Activated T-cell treated with anti-CD3 and anti-CD28 coated beads, Interleukin-2, amount 50 U/mL, for 24 hours (primary cell): ENCODE measurements around the gene ATP1A3.
"Not testable (repeated sequence)": the region's sequence is repeated elsewhere in the genome, so short reads cannot be mapped to it uniquely, and the experiment has no call there.

Source experiments
- DNase-seq: peaks from one replicate; pipeline ENCODE4 v3.0.0-alpha.2; 2020
- H3K27ac Mint-ChIP-seq: 2 replicates; pipeline ENCODE4 v1.8.0; 2020; ENCODE audit warnings: mild to moderate bottlenecking, mixed read lengths
- H3K27me3 Mint-ChIP-seq: 2 replicates; pipeline ENCODE4 v1.8.0; 2020; ENCODE audit warnings: mixed read lengths
- H3K36me3 Mint-ChIP-seq: 2 replicates; pipeline ENCODE4 v1.8.0; 2020; ENCODE audit warnings: low read depth, mixed read lengths
- H3K4me1 Mint-ChIP-seq: 2 replicates; pipeline ENCODE4 v1.8.0; 2020; ENCODE audit warnings: low read depth, mixed read lengths
- H3K4me3 Mint-ChIP-seq: 2 replicates; pipeline ENCODE4 v1.8.0; 2020; ENCODE audit warnings: mild to moderate bottlenecking, moderate library complexity, mixed read lengths
- H3K9me3 Mint-ChIP-seq: 2 replicates; pipeline ENCODE4 v1.8.0; 2020; ENCODE audit warnings: mixed read lengths

The ATP1A3 gene

DNA sequence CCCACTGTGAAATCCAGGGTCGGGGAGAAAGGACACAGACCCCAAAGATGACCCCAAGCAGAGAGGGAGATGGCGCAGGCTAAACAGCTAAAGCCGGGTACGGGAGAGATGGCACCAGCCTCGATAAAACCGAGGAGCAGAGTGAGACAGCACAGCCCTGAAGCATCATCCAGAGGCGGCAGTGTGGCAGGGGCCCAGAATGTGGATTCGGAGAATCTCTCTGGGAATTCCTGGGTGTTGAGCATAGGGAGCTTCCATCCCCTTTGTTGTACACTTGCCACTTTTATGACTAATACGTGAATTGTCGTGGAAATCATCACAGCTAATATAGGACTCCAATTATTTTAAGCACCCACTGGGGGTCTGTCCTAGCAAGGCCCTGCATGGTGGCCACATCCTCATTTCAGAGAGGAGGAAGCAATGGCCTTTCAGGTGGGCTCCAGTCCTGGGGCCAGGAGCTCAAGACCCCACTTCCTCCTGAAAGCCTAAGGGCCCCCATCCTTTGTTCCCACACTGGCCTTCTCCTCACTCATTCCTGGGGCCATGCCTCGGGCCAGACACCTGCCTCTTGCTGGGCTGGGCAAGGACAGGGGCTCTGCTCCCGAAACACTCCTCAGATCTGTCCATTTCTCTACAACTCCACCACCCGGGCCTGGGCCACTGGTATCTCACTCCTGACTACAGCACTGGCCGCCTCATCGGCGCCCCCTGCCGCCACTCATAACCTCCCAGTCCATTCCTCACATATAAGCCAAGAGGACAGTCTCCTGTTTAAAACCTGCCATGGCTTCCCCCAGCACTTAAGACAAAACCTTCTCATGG is 29.3 kb upstream of the ATP1A3 start:
- no peaks in the 10 kb centered on the region for H3K9me3 Mint-ChIP-seq
- no peak overlapping the region for H3K4me3 Mint-ChIP-seq
- H3K4me1 Mint-ChIP-seq, result peaks cover 5% of the 10 kb centered on the region
- DNase-seq, result peak; percentile 37
- H3K27me3 Mint-ChIP-seq, result peaks cover 7% of the 10 kb centered on the region
- no peak overlapping the region for H3K27ac Mint-ChIP-seq
- no peaks in the 10 kb centered on the region for H3K36me3 Mint-ChIP-seq

DNA sequence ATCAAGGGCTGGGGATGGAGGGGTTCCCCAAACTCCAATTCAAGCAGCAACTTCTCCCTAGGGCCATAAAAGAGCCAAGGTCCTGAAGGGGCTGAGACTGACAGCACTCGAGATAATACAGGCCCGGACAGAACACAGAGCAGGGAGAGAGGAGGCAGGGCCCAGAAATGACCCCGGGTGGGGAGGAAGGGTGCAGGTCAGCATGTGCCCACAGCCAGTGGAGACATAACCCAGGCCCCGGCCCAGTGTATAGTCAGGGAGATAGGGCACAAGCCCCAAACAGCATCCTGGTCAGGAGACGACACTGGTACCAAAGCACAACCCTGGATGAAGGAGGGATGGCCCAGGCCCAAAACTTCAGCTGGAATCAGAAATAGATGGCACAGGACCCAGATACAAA is 28.6 kb upstream of the ATP1A3 start:
- Mint-ChIP-seq H3K4me3 (no peak overlapping the region), H3K27ac (no peak overlapping the region), H3K36me3 (no peaks in the 10 kb centered on the region), H3K27me3 (peaks cover 7% of the 10 kb centered on the region), H3K9me3 (no peaks in the 10 kb centered on the region), H3K4me1 (peaks cover 5% of the 10 kb centered on the region)
- no peak for DNase-seq

DNA sequence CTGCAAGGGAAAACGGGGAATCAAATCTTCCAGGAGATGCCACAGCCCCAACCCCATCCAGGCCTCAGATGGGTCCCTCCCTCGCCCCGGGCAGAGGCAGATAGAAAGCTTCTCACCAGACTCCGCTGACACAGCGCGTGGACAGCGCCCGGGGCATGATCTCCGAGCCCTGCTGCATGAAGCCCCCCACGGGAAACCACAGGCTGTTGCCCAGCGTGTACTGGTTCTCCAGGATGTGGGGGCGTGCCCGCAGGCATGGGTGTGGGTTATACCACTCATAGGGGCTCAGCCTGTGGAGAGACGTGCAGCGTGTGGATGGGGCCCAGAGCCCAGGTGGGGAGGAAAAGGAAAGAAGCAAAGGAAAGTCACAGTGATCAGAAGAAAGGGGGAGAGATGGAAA is 27.2 kb upstream of the ATP1A3 start:
- H3K4me3 Mint-ChIP-seq, result no peak overlapping the region
- no peaks in the 10 kb centered on the region for H3K9me3 Mint-ChIP-seq
- H3K27ac Mint-ChIP-seq, result no peak overlapping the region
- H3K27me3 Mint-ChIP-seq, result peaks cover 4% of the 10 kb centered on the region
- H3K4me1 Mint-ChIP-seq, result peaks cover 5% of the 10 kb centered on the region
- H3K36me3 Mint-ChIP-seq, result no peaks in the 10 kb centered on the region
- DNase-seq, result no peak

DNA sequence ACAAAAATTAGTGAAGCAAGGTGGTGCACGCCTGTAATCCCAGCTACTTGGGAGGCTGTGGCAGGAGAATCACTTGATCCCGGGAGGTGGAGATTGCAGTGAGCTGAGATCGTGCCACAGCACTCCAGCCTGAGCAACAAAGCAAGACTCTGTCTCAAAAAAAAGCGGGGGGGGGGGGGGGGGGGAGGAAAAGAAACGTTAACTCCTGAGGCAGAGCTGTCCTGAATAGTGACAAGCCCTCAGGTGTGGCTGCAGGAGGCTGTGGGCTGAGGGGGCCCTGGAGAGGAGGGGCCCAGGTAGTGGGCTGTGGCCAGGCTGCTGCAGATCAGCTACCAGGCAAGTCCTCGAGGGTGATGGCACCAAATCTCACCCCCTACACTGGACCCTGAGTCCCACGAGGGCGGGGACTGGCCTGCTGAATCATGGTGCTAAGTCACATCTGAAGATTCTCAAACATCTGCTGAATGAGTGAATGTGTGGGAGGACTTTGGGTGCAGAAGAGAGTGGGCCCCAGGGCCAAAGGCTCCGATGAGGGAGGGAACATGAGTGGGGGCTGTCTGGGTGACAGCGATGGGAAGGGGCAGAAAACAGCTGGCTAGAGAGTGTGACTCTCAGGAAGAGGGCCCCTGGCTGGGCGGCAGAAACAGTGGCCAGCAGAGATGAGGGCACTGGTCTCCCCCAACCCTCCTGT is 24.6 kb upstream of the ATP1A3 start:
- Mint-ChIP-seq H3K4me1 (peaks cover 5% of the 10 kb centered on the region), H3K27me3 (no peaks in the 10 kb centered on the region), H3K36me3 (no peaks in the 10 kb centered on the region), H3K9me3 (no peaks in the 10 kb centered on the region), H3K4me3 (no peak overlapping the region), H3K27ac (peak overlapping the region; percentile 11)
- no peak for DNase-seq

DNA sequence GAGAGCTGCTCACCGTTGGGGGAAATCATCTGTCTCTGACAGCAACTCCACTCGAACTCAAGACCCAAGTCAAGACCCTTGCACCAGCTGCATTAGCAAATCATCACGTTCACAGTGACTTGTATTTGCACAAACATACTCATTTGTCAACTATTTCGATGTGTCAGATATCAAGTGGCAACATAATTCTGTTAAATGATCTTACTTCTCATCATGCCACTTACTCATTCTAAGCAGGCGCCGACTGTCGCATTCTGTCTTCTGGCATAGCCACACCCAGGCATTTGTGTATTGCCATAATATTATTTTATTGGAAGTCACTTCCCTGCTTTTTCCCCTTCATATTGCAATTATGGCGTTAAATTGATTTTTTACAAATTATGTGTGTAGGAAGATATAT is 23.0 kb upstream of the ATP1A3 start:
- H3K4me1 Mint-ChIP-seq, result peaks cover 5% of the 10 kb centered on the region
- no peak overlapping the region for H3K27ac Mint-ChIP-seq
- DNase-seq, result no peak
- H3K36me3 Mint-ChIP-seq, result no peaks in the 10 kb centered on the region
- H3K4me3 Mint-ChIP-seq, result no peak overlapping the region
- no peaks in the 10 kb centered on the region for H3K27me3 Mint-ChIP-seq
- no peaks in the 10 kb centered on the region for H3K9me3 Mint-ChIP-seq

DNA sequence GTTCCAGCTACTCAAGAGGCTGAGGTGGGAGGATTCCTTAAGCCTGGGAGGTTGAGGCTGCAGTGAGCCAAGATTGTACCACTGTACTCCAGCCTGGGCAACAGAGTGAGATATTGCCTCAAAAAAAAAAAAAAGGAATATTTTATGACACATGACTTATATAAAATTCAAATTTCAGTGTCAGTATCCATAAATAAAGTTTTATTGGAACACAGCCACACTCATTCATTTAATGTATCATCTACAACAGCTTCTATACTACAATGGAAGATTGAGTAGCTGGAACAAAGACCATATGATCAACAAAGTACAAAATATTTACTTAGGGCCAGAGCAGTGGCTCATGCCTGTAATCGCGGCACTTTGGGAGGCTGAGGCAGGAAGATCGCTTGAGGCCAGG is 18.7 kb upstream of the ATP1A3 start:
- H3K27ac Mint-ChIP-seq, H3K27me3 Mint-ChIP-seq, DNase-seq, H3K4me3 Mint-ChIP-seq, H3K4me1 Mint-ChIP-seq, H3K9me3 Mint-ChIP-seq, H3K36me3 Mint-ChIP-seq: not testable (repeated sequence)

DNA sequence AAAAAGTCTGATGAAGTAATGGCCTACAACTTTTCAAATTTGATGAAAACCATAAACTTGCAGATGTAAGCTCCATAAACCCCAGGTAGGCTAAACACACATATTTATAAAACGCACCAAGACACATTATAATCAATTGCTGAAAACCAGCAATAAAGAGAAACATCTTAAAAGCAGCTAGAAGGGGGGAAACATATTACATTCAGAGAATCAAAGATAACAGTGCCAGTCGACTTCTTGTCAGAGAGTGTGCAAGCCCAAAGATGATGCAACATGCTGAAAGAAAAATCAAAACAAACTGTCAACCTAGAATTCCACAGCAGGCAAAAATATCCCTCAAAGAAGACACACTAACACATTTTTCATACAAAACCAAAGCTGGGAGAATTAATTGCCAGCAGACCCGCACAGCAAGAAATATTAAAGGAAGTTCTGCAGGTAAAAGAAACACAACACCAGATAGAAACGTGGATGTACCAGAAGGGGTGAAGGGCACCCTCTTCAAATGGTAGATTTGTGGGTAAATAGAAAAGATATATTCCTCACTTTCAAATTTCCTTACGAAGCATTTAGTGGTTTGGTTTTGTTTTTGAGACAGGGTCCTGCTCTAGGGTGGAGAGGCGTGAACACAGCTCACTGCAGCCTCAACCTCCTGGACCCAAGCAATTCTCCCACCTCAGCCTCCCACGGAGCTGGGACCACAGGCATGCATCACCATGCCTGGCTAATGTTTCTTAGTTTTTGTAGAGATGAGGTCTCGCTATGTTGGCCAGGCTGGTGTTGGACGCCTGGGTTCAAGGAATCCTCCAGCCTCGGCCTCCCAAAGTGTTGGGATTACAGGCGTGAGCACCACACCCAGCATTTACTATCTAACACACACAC is 16.5 kb upstream of the ATP1A3 start:
- Mint-ChIP-seq H3K36me3 (no peaks in the 10 kb centered on the region), H3K4me3 (no peak overlapping the region), H3K27ac (no peak overlapping the region), H3K27me3 (no peaks in the 10 kb centered on the region), H3K4me1 (no peaks in the 10 kb centered on the region), H3K9me3 (no peaks in the 10 kb centered on the region)
- DNase-seq, result no peak

DNA sequence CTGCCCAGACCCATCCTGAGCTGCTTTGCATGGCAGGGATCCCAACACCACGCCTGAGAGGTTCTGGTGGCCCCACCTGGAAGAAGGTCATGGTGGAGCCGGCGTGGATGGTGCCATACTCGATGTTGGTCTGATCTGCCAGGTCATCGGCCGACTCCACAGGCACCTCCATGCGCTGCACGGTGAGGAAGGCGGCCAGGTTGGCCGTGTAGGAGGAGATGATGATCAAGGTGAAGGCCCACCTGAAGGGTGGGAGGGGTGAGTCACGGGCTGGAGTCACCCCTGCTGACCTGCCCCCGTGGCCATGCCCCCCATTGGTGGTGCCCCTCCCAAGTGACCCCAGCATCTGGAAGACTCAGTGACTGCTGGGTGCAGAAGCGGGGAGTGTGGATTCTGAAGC is 12.5 kb upstream of the ATP1A3 start:
- Mint-ChIP-seq H3K4me3 (no peak overlapping the region), H3K4me1 (no peaks in the 10 kb centered on the region), H3K27me3 (peaks cover 15% of the 10 kb centered on the region), H3K36me3 (no peaks in the 10 kb centered on the region), H3K9me3 (no peaks in the 10 kb centered on the region), H3K27ac (no peak overlapping the region)
- no peak for DNase-seq

DNA sequence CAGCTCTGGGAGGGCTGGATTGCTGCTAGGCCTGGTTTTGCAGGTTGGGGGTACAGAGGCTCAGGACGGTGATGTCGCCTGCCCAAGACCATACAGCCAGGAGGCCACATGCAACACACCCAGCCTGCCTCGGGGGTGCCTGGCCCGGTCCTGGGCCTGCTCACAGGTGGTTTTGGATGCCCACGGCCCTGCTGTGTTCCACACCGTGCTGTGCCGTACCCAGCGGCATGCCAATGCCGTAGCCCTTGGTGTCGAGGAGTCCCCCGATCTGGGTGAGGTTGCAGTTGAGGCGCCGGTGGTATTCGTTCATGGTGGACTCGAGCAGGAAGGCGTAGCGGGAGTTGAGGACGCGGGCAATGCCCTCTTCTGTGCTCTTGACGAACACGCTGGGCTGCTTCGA is 11.5 kb upstream of the ATP1A3 start:
- Mint-ChIP-seq H3K36me3 (no peaks in the 10 kb centered on the region), H3K4me1 (no peaks in the 10 kb centered on the region), H3K9me3 (no peaks in the 10 kb centered on the region), H3K27ac (no peak overlapping the region), H3K27me3 (peaks cover 23% of the 10 kb centered on the region), H3K4me3 (no peak overlapping the region)
- no peak for DNase-seq

DNA sequence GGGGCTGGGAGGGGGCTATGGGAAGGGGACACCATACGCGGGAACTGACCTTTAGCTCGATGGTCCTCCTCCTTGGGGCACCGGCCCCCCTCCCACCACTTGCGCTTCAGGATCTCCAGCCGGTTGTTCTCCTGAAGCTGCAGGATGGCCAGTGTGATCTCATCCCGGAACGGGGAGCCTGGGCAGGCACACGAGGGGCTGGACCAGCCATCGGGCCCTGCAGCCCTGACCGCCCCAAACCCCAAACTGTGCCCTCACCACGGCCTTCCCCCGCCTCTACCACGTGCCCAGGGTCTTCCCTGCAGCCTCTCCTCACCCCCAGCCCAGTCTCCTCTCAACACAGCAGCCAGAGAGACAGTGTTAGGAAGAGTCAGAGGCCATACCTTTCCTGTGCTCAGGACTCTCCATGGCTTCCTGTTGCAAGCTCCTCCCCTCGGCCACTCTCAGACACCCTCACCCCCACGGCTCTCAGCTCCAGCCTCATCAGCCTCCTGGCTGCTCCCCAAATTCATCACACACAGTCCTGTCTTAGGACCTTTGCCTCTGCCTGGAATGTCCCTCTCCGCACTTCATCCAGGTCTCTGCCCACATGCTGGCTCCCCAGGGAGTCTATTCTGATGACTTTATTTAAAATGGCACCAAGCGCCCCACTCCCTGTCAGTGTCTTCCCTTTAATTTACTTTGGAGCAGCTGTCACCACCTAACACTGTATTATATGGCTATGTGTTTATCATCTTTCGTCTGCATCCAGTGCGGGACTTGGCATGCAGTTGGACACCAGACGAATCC is 9.7 kb upstream of the ATP1A3 start:
- Mint-ChIP-seq H3K4me1 (peaks cover 3% of the 10 kb centered on the region), H3K9me3 (no peaks in the 10 kb centered on the region), H3K27me3 (peaks cover 37% of the 10 kb centered on the region), H3K36me3 (no peaks in the 10 kb centered on the region), H3K4me3 (no peak overlapping the region), H3K27ac (no peak overlapping the region)
- no peak for DNase-seq

DNA sequence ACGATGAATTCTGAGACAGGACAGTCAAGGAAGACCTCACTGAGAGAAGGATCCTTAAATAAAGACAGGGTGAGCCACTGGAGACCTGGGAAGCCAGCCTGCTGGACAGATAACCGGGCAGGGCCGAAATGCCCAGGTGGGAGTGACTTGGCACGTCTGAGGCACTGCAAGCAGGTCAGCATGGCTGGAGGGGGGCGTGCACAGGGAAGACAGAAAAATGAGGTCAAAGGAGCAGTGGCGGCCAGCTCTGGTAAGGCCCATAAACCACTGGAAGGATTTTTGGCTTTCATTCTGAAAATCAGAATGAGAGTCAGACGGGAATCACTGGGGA is 5.8 kb upstream of the ATP1A3 start:
- H3K36me3 Mint-ChIP-seq, result no peaks in the 10 kb centered on the region
- H3K27ac Mint-ChIP-seq, result no peak overlapping the region
- no peaks in the 10 kb centered on the region for H3K9me3 Mint-ChIP-seq
- H3K4me3 Mint-ChIP-seq, result no peak overlapping the region
- no peak for DNase-seq
- peaks cover 71% of the 10 kb centered on the region for H3K27me3 Mint-ChIP-seq
- H3K4me1 Mint-ChIP-seq, result peaks cover 21% of the 10 kb centered on the region

DNA sequence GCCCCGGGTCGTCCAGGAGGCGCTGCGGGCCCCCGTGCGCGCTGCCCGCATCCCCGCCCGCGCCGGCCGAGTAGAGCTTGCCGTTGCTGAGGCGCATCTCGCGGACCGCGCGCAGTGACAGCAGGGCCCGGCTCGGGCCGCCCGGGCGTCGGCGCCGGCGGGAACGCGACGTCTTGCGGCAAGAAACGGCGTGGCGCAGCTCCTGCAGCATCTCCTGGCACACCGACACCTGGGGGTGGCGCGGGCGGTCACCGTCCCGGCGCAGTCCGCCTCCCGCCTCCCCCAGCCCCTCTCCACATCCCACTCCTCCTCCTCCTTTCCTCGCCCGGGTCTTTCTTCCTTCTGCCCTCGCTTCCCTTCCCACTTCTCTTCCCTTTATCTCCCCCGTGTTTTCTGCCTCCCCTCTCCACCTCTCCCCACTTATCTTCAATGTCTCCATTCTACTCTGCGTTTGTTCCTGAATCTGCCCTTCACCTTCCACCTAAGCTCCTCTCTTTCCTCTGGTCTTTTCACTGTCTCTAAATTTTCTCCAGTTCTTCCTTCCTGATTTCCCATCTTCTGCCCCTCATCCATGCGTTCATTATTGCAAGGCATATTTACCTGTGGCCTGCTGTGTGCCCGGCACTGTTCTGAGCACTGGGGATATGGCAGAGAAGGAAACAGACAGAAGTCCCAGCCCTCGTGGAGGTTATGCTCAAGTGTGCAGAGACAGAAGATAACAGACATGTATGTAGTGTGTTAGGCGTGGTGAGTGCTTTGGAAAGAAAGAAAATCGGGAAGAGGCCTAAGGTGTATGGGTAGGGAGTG is 5.2 kb upstream of the ATP1A3 start:
- H3K4me1 Mint-ChIP-seq, result peaks cover 24% of the 10 kb centered on the region
- H3K27ac Mint-ChIP-seq, result no peak overlapping the region
- H3K36me3 Mint-ChIP-seq, result no peaks in the 10 kb centered on the region
- no peaks in the 10 kb centered on the region for H3K9me3 Mint-ChIP-seq
- no peak overlapping the region for H3K4me3 Mint-ChIP-seq
- peaks cover 75% of the 10 kb centered on the region for H3K27me3 Mint-ChIP-seq
- DNase-seq, result peak; percentile 37

DNA sequence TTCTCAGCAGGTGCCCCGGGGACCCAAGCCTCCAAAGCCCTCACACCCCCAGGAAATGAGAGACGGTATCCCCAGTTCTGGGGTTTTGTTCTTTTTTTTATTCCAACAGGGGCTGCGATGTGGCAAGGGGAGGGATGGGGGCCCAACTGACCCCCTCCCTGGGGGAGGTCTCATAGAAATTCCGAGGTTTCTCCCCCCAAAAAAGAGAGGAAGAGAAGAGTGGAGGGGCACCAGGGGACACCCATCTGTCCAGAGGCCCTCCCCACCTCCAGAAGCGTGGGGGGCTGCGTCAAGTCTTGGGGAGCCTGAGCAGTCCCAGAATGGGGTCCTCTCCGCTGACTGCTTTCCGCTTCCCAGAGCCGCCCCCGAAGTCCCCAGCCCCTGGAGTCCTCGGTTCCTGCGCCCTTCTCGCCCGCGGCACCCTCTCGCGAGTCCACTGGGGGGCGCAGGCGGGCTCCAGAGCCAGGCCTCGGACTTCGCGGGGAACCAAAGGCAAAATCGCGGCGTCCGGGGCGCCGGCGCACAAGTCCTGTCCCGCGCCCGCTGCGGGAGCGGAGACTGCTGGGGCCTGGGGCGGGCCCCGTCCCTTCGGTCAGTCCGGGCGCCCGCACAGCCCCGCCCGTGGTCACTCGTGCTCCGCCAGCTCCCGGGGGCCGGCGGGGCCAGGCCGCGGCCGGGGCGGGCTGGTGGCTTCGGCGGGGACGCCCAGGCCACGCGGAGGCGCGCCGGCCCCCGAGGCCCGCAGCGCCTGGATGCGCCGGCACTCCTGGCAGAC is 4.4 kb upstream of the ATP1A3 start:
- Mint-ChIP-seq H3K4me3 (no peak overlapping the region), H3K27ac (no peak overlapping the region), H3K4me1 (peaks cover 26% of the 10 kb centered on the region), H3K27me3 (peaks cover 72% of the 10 kb centered on the region), H3K36me3 (no peaks in the 10 kb centered on the region), H3K9me3 (no peaks in the 10 kb centered on the region)
- peak; percentile 60 for DNase-seq
